CD4-positive, alpha-beta T cell treated with Interleukin-6 for 4 hours (primary cell): ENCODE results near the gene ARHGAP24.

ENCODE experiments used
- DNase-seq: peaks from one replicate; pipeline ENCODE4 v3.0.0-alpha.2; 2020; ENCODE audit warnings: mixed read lengths

The ARHGAP24 gene

GRCh38 chr4:86036736-86037135 lies 561.8 kb downstream of the ARHGAP24 start:
- no peak for DNase-seq

- DNase-seq: no peak
Measured at GRCh38 chr4:86038037-86038436, 563.1 kb downstream of the ARHGAP24 start.

GRCh38 chr4:86043755-86044592 lies 569.0 kb downstream of the ARHGAP24 start:
- no peak for DNase-seq

- no peak for DNase-seq
Measured at GRCh38 chr4:86044593-86044985, 569.6 kb downstream of the ARHGAP24 start.

GRCh38 chr4:86048426-86048825 lies 573.5 kb downstream of the ARHGAP24 start:
- no peak for DNase-seq

GRCh38 chr4:86050496-86050895 lies 575.5 kb downstream of the ARHGAP24 start:
- DNase-seq: no peak
